Myocyte (in vitro differentiated cells): Measurements from ENCODE around the gene DMRTA1. TPM values are rescaled to one million over a fixed set of nuclear protein-coding genes. Genes with fewer than 3 reads are reported as not detected.
A peak's percentile ranks its signal among the peaks of the same experiment; 100 is the strongest.
"Not testable (repeated sequence)": the region's sequence is repeated elsewhere in the genome, so short reads cannot be mapped to it uniquely, and the experiment has no call there.

ENCODE experiments used
- DNase-seq: peaks from one replicate; pipeline ENCODE4 v3.0.0-alpha.2; 2012; ENCODE audit warnings: low read depth
- polyA plus RNA-seq: library from polyadenylated mRNA; unstranded; fragments of >200 nt; gene quantifications from one replicate; pipeline ENCODE4 v1.2.1, GENCODE V29; 2012; ENCODE audit warnings: missing spikeins
- total RNA-seq: library from RNA; depleted of rRNA; stranded (reverse); fragments of >200 nt; gene quantifications from 2 replicates; pipeline ENCODE4 v1.2.3, GENCODE V29; 2014

Gene DMRTA1, protein sequence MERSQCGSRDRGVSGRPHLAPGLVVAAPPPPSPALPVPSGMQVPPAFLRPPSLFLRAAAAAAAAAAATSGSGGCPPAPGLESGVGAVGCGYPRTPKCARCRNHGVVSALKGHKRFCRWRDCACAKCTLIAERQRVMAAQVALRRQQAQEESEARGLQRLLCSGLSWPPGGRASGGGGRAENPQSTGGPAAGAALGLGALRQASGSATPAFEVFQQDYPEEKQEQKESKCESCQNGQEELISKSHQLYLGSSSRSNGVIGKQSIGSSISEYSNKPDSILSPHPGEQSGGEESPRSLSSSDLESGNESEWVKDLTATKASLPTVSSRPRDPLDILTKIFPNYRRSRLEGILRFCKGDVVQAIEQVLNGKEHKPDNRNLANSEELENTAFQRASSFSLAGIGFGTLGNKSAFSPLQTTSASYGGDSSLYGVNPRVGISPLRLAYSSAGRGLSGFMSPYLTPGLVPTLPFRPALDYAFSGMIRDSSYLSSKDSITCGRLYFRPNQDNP
- 1.7 and 2.0 TPM in 2 replicates for total RNA-seq
- 0.78 TPM for polyA plus RNA-seq

DNA sequence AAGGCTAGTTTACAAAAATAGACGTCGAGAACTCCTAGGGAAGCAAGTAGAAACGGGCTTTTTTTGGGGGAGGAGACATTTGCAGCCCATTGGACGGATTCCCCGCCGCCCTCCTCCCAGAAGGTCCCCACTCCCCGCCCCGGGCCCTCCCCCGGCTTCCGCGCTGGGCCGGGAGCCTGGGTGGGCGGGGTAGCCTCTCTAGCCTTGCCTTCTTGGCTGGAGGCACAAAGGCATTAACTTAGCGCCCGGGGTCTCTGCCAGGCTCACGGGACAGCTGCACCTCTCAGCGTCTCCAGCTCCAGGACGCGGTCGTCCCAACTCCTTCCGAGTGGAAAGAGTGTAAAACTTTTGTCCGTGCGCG, at the start of gene DMRTA1:
Gene DMRTA1 (plus strand): TSS at position 236 of the 361 bp plus-strand sequence. CDS start 242 bp downstream, outside the sequence.
- peak; percentile 94 for DNase-seq

DNA sequence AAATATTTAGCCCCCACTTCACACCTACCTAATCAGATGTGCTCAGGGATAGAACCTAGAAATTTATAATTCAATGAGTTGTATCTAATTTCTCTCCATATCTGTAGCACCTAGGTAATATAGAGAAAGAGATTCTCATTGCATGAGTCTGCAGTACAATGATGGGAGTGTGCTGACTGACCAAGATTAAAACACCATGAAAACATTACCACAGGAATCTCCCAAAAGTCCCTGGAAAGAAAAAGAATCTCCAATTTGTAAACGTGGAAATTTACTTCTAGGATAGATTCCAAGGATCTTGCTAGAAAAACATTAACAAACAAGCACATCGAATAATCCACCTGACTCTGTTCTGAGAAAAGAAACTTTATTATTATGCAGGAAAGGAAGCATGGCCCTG, 45.0 kb upstream of the DMRTA1 start:
- peak; percentile 31 for DNase-seq

DNA sequence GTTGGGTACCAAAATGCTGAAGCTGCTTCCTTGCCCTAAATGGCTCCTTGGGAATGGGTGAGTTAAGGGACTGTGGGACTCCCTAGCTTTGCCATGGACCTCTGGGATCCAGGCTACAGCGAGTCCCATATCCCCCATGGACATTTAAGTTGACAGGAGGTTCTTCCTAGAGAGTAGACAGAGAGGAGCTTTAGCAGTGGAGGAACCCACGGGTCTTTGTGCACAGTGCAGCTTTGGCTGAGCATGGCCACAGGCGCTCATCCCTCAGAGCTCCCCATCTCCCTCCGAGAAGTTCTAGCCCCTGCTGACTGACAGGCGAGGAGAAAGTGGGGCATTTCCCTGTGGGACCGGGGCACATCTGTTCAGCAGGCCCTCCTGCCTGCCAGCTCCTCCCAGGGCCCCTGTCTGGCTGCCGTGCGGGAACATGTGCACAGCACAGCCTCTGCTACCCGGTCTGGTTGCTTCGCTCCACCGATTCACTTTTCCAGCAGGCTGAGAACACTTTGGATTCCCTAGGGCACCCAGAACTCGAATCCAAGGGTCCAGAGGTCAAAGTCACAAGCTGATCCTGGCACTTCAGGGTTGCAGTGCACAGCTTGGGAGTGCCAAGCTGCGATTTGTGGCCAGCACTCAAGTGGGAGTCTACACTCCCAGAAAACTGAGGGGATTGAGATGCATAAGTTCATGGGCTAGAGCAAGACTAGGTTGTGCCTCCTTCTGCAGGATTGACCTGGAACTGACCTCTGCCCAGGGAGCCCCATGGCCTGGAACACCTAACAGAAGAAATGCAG, 40.6 kb upstream of the DMRTA1 start:
- DNase-seq = no peak

DNA sequence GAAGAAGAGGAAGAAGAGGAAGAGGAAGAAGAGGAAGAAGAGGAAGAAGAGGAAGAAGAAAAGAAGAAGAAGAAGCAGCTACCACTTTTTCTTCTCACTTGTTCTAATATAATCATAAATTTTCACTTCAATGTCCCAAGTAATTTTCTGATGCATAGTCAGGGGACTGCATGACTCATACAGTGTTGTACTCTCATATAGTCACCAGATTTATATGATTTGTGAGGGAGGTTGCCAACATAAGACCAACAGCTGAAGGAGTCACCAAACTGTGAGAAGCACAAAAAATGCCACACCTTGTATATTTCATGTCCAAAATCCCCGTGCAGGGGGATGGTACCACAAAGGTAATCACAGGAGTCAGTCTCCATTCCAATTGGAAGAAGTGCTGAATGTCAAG, 32.7 kb upstream of the DMRTA1 start:
- DNase-seq = no peak

DNA sequence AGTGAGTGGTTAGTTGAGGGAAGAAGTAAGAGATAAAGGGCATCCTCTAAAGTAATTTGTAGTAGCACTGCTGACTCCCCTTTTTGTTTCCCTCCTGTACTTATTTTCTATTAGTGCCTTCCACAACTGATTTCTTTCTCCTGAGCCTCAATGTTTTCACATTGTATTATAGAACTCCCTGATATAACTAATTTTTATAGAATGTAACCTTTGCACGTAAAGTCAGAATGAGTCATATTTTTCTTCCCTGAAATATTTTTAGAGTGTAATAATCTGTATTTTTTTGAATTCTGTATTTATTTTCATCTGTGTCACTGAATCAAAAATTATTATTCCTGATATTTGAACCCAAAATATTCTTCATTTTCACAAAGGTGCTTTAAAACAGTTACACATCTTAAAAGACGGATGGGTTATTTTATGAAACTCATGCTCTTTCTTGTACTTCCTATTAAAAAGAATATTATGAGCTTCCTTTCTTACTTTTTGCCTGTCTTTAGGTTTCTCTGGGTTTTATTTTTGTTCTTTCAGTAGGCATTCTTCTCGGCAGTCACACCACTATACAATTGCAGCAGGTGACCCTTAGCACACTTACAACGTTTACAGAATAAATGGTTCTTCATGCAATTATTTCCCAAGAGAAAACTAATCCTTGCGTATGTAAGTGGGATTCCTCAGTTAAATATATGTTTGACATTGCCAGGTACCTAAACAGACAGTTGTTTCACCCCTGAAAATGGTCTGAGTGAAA, 30.5 kb upstream of the DMRTA1 start:
- DNase-seq = no peak

DNA sequence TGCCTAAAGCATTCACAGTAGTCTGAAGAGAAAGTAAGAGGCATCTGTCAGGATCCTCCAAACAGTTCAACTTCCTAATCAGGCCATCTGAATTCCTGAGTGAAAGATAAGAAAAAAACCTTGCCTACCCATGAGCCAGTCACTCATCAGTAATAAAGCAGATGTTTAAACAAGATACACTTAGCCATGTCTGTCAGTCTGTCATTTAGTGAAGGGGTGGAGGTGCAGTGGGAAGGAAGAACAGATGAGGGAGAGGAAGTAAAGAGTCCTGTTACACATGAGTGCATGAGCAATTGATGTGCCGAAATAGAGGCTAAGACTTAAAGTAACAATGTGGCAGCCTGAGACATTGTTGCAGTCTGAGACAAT, 29.9 kb upstream of the DMRTA1 start:
- peak; percentile 47 for DNase-seq

DNA sequence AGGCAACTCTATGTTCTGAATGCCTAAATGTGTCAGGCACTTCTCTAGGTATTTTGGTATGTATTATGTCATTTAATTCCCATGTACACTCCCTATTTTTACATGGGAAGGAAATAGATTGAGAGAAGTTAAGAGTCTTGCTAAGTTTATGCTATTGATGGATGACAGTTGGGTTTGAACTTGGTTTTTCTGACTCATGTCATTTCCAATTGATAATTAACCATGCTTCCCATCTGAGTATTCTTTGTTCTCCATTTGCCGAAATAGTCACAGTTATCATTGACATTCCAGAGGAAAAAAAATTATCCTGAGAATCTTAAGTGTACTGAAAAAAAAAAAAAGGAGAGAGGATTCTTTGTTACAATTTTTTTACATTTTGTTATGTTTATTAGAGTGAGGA, 23.1 kb upstream of the DMRTA1 start:
- no peak for DNase-seq

DNA sequence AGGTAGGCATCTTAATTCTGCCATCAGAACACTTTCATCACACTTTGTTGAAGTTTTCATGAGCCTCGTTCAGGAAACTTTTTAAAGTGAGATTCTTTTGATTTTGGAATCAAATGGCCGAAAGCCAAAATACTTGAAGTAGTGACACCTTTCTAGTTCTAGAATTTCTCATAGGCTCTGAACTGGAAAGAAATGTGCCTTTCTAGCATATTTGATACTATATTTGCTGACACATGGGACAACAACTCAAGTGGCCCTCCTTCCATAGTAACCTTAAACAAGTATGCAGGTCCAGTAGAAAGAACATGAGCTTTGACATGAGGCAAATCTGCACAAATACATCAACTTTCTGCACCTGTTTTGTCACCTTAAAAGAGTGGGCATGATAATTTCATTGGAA, 22.0 kb upstream of the DMRTA1 start:
- DNase-seq = no peak

DNA sequence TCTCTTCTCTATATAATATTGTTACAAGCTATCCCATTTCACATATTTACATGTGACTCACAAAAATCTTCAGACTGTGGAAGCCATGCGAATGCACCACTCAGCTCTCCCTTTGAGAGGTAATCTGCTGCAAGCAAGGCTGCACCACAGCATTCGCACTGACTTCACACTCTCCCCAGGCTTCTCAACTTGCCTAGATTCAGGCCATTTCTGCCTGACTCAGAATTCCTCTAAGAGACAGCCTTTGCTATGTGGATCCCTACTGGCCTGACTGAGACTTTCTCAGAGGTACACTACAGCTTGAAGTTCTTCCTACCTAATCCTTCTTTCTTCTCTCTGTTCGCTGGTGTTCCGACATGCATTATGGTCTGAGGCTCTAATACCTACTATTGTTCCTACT, 21.1 kb upstream of the DMRTA1 start:
- DNase-seq = peak; percentile 12

DNA sequence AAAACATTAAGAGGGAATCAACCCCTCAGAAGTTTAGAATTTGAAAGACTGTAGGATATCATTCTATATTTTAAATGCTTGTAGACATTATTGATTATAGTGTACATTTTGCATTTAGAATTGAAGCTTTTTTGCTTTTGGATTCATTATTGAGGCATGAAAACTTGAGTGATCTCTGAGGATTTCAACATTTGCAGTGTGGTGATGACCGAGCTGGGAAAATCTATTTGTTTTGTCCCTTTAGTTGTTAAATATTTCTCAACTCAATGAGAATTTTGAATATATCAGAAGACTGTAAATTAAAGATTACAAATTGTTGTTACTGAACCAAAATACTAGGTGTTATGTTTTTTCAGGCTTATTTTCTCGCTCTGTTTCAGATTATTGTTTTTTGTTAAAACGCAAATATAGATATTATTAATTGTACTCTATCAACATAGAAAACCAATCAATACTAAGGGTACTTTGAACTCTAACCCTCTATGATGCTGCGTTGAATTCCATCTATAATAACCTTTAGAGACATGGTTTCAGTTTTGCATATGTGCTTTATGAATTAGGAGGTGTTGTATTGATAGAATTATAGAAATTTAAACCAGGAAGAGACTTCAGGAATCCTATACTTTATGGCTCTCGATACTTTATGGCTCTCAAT, 19.3 kb upstream of the DMRTA1 start:
- DNase-seq = no peak

DNA sequence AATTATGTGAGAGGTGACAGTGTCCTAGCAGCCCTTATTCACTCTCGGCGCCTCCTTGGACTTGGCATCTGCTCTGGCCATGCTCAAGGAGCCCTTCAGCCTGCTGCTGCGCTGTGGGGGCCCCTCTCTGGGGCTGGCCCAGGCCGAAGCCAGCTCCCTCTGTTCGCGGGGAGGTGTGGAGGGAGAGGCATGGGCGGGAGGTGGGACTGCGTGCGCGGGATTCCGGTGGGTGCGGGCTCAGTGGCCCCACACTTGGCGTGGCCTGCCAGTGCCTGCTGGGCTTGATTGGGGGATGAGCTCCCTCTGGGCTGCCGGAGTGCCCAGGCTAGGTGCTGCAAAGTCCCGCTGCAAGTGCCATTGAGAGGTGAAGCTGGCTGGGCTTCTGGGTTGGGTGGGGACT, 12.9 kb upstream of the DMRTA1 start:
- DNase-seq = no peak

DNA sequence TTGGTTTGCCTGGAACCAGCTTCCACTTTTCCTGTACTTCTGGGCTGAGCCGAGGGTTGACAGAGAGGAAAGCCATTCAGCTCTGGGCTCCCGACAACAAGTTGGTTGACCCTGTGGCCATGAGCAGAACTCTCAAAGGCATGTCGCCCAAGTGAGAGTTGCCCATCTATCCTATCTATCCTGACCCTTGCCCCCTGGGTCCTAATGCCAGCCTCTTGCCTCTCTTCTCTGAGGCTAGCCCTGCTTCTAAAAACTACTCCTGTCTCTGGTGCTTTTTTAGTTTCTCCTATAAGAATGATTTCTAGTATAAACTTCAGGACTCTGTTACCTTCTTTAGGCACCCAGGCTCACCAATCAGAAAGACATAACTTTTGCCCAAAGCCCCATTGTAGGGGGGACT, 11.4 kb upstream of the DMRTA1 start:
- DNase-seq = not testable (repeated sequence)

DNA sequence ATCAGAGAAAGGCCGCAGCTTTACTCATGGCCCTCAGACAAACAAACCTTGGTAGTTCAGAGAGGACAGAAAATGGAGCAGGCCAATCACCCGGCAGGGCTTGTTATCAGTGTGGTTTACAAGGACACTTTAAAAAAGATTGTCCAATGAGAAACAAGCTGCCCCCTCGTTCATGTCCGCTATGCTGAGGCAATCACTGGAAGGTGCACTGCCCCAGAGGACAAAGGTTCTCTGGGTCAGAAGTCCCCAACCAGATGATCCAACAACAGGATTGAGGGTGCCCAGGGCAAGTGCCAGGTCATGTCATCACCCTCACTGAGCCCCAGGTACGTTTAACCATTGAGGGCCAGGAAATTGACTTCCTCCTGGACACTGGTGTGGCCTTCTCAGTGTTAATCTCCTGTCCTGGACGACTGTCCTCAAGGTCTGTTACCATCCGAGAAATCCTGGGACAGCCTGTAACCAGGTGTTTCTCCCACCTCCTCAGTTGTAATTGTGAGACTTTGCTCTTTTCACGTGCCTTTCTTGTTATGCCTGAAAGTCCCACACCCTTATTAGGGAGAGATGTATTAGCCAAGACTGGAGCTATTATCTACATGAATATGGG, 9.1 kb upstream of the DMRTA1 start:
- not testable (repeated sequence) for DNase-seq

DNA sequence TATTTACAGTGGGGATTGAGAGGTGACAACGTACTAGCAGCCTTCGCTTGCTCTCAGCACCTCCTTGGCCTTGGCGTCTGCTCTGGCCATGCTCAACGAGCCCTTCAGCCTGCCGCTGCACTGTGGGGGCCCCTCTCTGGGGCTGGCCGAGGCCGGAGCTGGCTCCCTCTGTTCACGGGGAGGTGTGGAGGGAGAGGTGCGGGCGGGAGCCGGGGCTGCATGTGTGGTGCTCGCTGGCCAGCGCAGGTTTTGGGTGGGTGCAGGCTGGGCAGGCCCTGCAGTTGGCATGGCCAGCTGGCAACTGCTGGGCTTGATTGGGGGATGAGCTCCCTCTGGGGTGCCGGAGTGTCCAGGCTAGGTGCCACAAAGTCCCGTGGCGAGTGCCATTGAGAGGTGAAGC, 5.8 kb upstream of the DMRTA1 start:
- no peak for DNase-seq

DNA sequence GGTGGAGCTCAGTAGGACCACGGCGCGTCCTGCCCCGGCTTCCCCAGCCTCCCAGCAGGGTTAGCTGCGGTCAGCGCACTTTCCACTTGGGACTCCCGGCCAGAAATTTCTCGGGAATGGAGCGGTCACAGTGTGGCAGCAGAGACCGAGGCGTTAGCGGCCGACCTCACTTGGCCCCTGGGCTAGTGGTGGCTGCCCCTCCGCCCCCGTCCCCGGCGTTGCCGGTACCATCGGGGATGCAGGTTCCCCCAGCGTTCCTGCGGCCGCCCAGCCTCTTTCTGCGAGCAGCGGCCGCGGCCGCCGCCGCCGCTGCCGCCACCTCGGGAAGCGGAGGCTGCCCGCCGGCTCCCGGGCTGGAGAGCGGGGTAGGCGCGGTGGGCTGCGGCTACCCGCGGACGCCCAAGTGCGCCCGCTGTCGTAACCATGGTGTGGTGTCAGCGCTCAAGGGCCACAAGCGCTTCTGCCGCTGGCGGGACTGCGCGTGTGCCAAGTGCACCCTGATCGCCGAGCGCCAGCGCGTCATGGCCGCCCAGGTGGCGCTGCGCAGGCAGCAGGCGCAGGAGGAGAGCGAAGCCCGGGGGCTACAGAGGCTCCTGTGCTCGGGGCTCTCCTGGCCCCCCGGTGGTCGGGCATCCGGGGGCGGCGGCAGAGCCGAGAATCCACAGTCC, 460 bp downstream of the DMRTA1 start:
- peak; percentile 82 for DNase-seq

DNA sequence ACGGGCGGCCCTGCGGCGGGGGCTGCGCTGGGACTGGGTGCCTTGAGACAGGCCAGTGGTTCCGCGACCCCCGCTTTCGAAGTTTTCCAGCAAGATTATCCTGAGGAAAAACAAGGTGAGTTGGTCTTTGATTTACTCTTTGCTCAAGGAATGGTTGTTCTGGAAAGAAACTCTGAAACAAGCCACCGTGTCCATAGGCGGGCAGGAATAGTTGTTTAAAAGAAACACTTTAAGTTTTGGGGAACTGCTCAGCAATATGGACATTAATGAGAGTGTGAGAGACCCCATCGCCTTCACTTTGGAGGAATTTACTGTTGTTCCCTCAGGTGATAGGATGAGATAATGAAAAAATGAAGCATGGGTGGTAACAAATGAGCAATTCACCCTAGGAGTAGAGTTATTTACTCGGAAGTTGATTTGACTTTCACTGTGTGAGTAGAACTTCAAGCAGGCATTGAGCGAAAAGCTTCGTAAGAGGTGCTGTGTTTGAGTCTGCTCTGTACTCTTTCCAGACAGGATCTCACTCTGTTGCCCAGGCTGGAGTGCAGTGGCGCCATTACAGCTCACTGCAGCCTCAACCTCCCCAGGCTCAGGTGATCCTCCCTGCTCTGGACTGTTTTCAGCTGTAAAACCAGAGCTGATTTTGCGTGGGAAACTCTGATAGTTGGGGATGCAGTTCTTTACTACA, 1.1 kb downstream of the DMRTA1 start:
- peak; percentile 15 for DNase-seq

DNA sequence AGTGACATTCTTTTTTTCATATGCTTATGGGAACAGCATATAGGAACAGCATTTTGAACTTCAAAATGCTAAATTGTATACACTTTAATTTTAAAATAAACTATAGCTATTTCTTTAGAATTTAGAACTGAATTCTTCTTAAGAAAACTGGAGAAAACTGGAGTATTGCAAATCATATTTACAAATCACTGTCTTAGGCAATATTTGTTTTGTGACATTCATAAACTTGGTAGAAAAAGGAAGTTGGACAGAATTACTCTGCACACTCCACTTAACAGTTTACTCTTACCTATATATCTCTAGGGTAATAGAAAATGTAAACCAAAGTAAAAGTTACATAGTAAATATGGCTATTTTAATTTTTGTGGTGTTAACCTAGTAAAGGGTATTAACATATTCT, 3.1 kb downstream of the DMRTA1 start:
- DNase-seq = no peak

DNA sequence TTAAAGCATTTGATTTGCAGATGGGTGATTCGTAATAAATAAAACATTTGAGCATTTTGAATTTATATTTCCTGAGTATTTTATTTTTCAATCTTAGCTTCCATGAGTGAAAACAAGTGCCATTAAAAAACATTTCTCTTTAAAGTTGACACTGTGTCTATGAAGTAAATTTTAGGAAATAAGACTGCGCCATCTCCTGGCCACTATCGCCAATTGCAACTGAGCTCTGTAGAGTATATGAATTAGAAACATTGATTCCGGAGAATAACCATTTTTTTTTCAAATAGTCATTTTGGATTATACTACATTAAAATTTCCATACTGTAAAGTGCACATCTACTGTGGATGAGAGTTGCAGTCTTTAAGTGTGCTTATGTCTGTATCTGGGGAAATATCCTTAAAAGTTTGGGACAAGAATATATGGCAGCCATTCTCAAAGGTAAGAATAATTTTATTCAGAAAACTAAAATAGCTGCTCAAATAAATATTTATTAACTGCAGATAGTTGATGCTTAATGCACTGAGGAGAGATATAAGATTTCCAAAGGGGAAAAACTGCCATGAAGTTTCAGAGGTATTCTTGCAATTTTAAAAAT, 5.9 kb downstream of the DMRTA1 start:
- DNase-seq = peak; percentile 63

DNA sequence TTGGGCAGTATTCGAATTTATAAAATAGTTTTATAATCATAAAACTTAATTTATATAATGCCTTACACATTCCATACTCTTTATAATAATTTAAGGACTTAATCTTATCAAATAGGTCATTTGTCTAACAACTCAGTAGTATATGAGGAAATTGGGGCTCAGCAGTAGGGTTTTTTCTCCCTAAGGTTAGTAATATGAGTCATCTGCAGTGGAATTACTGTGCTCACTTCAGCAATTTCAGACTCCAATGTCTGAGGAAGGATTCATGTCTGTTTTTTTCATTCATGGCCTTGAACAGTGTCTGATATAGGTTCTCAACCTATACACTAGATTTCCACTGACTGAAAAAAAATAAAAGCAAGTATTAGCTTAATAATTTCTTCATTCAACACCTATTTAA, 7.4 kb downstream of the DMRTA1 start:
- DNase-seq = peak; percentile 23
